NCI-H774 (cell line): ENCODE data around the gene OR56B4.

Source experiments
- DNase-seq: peaks from one replicate; lab custom pipeline; 2025; lab: John Stamatoyannopoulos, UW

Gene OR56B4

GRCh38 chr11:6151117-6151516 lies 43.6 kb downstream of the OR56B4 start:
- DNase-seq = no peak

- DNase-seq = no peak
These were observed 44.6 kb downstream of the OR56B4 start for GRCh38 chr11:6152126-6152525.

- DNase-seq = no peak
These were observed 49.3 kb downstream of the OR56B4 start for GRCh38 chr11:6156628-6157359.
